ENCODE data around the gene IMPG2. TPM values are rescaled to one million over a fixed set of nuclear protein-coding genes. Genes with fewer than 3 reads are reported as not detected.

IMPG2 gene
- total and polyA plus RNA-seq, 4 donors = 0.04 to 0.54 (median 0.10) TPM

- TF ChIP-seq CTCF (IDR thresholded peaks at IDR 0.05; ENCODE audit: control extremely low read depth, extremely low read depth) = no peak
- no peak overlapping the region for H3K27ac ChIP-seq (ENCODE audit: low read depth in 1 of 2, low read length in 1 of 2)
- H3K4me1 ChIP-seq (ENCODE audit: control insufficient read depth in 5 of 5, insufficient read depth in 5 of 5, low read length in 5 of 5) = no peaks in the 10 kb centered on the region
- H3K36me3 ChIP-seq (ENCODE audit: control insufficient read depth in 4 of 4, insufficient read depth in 4 of 4, low read length in 4 of 4) = no peaks in the 10 kb centered on the region
- no peak overlapping the region for H3K4me3 ChIP-seq
- H3K27me3 ChIP-seq (ENCODE audit: control insufficient read depth in 3 of 3, insufficient read depth in 3 of 3, low read length in 2 of 3) = no peaks in the 10 kb centered on the region
- no peak for ATAC-seq (ENCODE audit: insufficient read depth, low FRiP score)
- no peak for DNase-seq
- no peak overlapping the region for H3K9ac ChIP-seq (ENCODE audit: insufficient read depth in 1 of 2, low read length in 2 of 2)
- peaks cover 0 to 4% (median 0%) of the 10 kb centered on the region in 4 donors for H3K9me3 ChIP-seq (ENCODE audit: control insufficient read depth in 4 of 4, insufficient read depth in 3 of 4, low read length in 3 of 4)
These were observed 142.8 kb downstream of the IMPG2 start for GRCh38 chr3:101177577-101177976.

Other genes with a start within 250 kb of the IMPG2 start
- gene SENP7, start 192.6 kb upstream of the IMPG2 start, total RNA-seq = 10 to 100 TPM; 12.8 to 73.9 TPM
- 10 to 100 TPM in 1 of 2 donors, 1 to 10 TPM in 1; 6.0 to 10.8 TPM for gene SENP7, start 192.6 kb upstream of the IMPG2 start, polyA plus RNA-seq
- 10 to 100 TPM; 13.9 to 16.1 TPM for gene TRMT10C, start 241.3 kb upstream of the IMPG2 start, total RNA-seq
- 10 to 100 TPM; 15.1 to 17.0 TPM for gene TRMT10C, start 241.3 kb upstream of the IMPG2 start, polyA plus RNA-seq

All from lung (tissue), 12 donors.